ENCODE measurements around the gene WDR70. TPM values are rescaled to one million over a fixed set of nuclear protein-coding genes. Genes with fewer than 3 reads are reported as not detected.
A peak's percentile ranks its signal among the peaks of the same experiment; 100 is the strongest.

The WDR70 gene
- total RNA-seq, 1 experiment from 2014 or later: 25.0 TPM

DNA sequence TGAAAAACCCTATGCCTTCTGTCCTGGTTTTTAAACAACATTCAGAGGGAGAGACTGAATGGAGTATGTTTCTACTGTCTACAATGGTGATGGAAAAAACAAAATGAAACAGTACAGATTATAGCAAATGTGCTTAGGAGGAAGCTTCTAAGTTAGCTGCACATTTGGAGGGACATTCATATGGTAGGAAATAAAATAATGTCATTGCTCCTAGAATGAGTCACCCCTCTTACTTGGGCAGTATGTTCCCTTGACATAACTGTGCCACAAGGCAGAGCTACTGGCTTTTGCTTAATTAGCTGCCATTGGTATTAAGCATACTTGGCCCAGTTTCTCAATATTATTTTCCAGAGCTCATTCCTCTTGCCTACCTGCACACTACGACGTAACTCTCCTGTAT lies 331.8 kb downstream of the WDR70 start:
- intact Hi-C loops (cut with micrococcal nuclease): loop anchor here (10.0 kb wide), 1 partner anchor 156 kb away; no protein-coding TSS in a partner anchor
- no TSS peak for BruUV-seq (replicated peaks)

GRCh38 chr5:37712750-37713149 lies 333.6 kb downstream of the WDR70 start:
- TF ChIP-seq EZH2phosphoT487 (IDR thresholded peaks at IDR 0.05; ENCODE audit: borderline replicate concordance, low read length) (no peak), EZH2 (IDR thresholded peaks at IDR 0.05; ENCODE audit: low read length, unreplicated experiment) (no peak)
- TF ChIP-seq, protein P1, sequence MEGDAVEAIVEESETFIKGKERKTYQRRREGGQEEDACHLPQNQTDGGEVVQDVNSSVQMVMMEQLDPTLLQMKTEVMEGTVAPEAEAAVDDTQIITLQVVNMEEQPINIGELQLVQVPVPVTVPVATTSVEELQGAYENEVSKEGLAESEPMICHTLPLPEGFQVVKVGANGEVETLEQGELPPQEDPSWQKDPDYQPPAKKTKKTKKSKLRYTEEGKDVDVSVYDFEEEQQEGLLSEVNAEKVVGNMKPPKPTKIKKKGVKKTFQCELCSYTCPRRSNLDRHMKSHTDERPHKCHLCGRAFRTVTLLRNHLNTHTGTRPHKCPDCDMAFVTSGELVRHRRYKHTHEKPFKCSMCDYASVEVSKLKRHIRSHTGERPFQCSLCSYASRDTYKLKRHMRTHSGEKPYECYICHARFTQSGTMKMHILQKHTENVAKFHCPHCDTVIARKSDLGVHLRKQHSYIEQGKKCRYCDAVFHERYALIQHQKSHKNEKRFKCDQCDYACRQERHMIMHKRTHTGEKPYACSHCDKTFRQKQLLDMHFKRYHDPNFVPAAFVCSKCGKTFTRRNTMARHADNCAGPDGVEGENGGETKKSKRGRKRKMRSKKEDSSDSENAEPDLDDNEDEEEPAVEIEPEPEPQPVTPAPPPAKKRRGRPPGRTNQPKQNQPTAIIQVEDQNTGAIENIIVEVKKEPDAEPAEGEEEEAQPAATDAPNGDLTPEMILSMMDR (conservative IDR thresholded peaks at IDR 0.05; ENCODE audit: low read depth, low read length): no peak
- POLR2A ChIA-PET (ENCODE audit: unreplicated experiment): no interaction called here

More for the DNA sequence above, 331.8 kb downstream of the WDR70 start:
- Histone ChIP-seq H2AFZ (ENCODE audit: low read length) (no peak overlapping the region), H3K27me3 (ENCODE audit: low read length) (no peaks in the 10 kb centered on the region), H3F3A (ENCODE audit: low read length, unreplicated experiment) (no peaks in the 10 kb centered on the region), H3K4me2 (ENCODE audit: low read length) (no peak overlapping the region), H3K4me3 (ENCODE audit: low read length) (no peak overlapping the region), H4K20me1 (ENCODE audit: low read length) (no peaks in the 10 kb centered on the region), H3K9ac (ENCODE audit: low read length) (no peak overlapping the region), H3K36me3 (ENCODE audit: low read depth, low read length) (no peaks in the 10 kb centered on the region; the same call in 1 of the 2 replicates), H3K4me1 (ENCODE audit: insufficient read depth, low read length) (peaks cover 18% of the 10 kb centered on the region), H3K9me3 (ENCODE audit: low read length) (no peaks in the 10 kb centered on the region), H3K79me2 (ENCODE audit: low read length) (no peaks in the 10 kb centered on the region), H3K27ac (ENCODE audit: low read length) (no peak overlapping the region), H3K9me2 (replicated peaks; ENCODE audit: low read length) (no peaks in the 10 kb centered on the region)
- peak; percentile 63 for ATAC-seq
- ChIA-PET POLR2A (ENCODE audit: unreplicated experiment) (no interaction called here), CTCF (no interaction called here)
- TF ChIP-seq EZH2phosphoT487 (IDR thresholded peaks at IDR 0.05; ENCODE audit: borderline replicate concordance, low read length) (no peak), EZH2 (IDR thresholded peaks at IDR 0.05; ENCODE audit: low read length, unreplicated experiment) (no peak)
- TF ChIP-seq, protein P1 (conservative IDR thresholded peaks at IDR 0.05; ENCODE audit: low read depth, low read length): no peak
- peak; percentile 50 for DNase-seq

GRCh38 chr5:37714756-37715155 lies 335.6 kb downstream of the WDR70 start:
- POLR2A ChIA-PET (ENCODE audit: unreplicated experiment): no interaction called here
- Histone ChIP-seq H3K36me3 (ENCODE audit: low read depth, low read length) (no peaks in the 10 kb centered on the region; the same call in 1 of the 2 replicates), H4K20me1 (ENCODE audit: low read length) (no peaks in the 10 kb centered on the region; the same call in 1 of the 2 replicates), H3K9ac (ENCODE audit: low read length) (no peak overlapping the region), H3K27me3 (ENCODE audit: low read length) (no peaks in the 10 kb centered on the region), H3K9me2 (replicated peaks; ENCODE audit: low read length) (no peaks in the 10 kb centered on the region), H3K4me1 (ENCODE audit: insufficient read depth, low read length) (peaks cover 39% of the 10 kb centered on the region), H3F3A (ENCODE audit: low read length, unreplicated experiment) (no peaks in the 10 kb centered on the region), H3K9me3 (ENCODE audit: low read length) (no peaks in the 10 kb centered on the region), H3K4me3 (ENCODE audit: low read length) (no peak overlapping the region), H3K27ac (ENCODE audit: low read length) (no peak overlapping the region), H2AFZ (ENCODE audit: low read length) (no peak overlapping the region), H3K4me2 (ENCODE audit: low read length) (no peak overlapping the region), H3K79me2 (ENCODE audit: low read length) (no peaks in the 10 kb centered on the region)
- intact Hi-C loops (cut with micrococcal nuclease): loop anchor here (5.0 to 10.0 kb wide), 2 partner anchors 160 to 837 kb away; partner anchors contain the start of gene NIPBL
- TF ChIP-seq EZH2phosphoT487 (IDR thresholded peaks at IDR 0.05; ENCODE audit: borderline replicate concordance, low read length) (no peak), EZH2 (IDR thresholded peaks at IDR 0.05; ENCODE audit: low read length, unreplicated experiment) (no peak)
- TF ChIP-seq, protein P1 (conservative IDR thresholded peaks at IDR 0.05; ENCODE audit: low read depth, low read length): no peak
- ATAC-seq (no peak), DNase-seq (no peak)
- CTCF ChIA-PET: no interaction called here
- BruUV-seq (replicated peaks): no TSS peak

More at GRCh38 chr5:37712750-37713149, 333.6 kb downstream of the WDR70 start:
- Histone ChIP-seq H3K36me3 (ENCODE audit: low read depth, low read length) (no peaks in the 10 kb centered on the region; the same call in 1 of the 2 replicates), H3K4me1 (ENCODE audit: insufficient read depth, low read length) (peaks cover 30% of the 10 kb centered on the region), H3K27ac (ENCODE audit: low read length) (no peak overlapping the region), H3K9me3 (ENCODE audit: low read length) (no peaks in the 10 kb centered on the region), H3K9ac (ENCODE audit: low read length) (no peak overlapping the region), H4K20me1 (ENCODE audit: low read length) (no peaks in the 10 kb centered on the region), H3K9me2 (replicated peaks; ENCODE audit: low read length) (no peaks in the 10 kb centered on the region), H3K4me3 (ENCODE audit: low read length) (no peak overlapping the region), H3F3A (ENCODE audit: low read length, unreplicated experiment) (no peaks in the 10 kb centered on the region), H2AFZ (ENCODE audit: low read length) (no peak overlapping the region), H3K27me3 (ENCODE audit: low read length) (no peaks in the 10 kb centered on the region), H3K4me2 (ENCODE audit: low read length) (no peak overlapping the region), H3K79me2 (ENCODE audit: low read length) (no peaks in the 10 kb centered on the region)
- DNase-seq (no peak), ATAC-seq (no peak)
- no TSS peak for BruUV-seq (replicated peaks)
- intact Hi-C loops (cut with micrococcal nuclease): loop anchor here (10.0 kb wide), 1 partner anchor 158 kb away; no protein-coding TSS in a partner anchor
- CTCF ChIA-PET: no interaction called here
